ENCODE results near the gene ROBO1.

Gene ROBO1

GRCh38 chr3:78818161-78818985 is 949.4 kb downstream of the ROBO1 start:
- DNase-seq = no peak

- no peak for DNase-seq
Observed at GRCh38 chr3:78814893-78815562, 952.8 kb downstream of the ROBO1 start.

GRCh38 chr3:78812166-78812565 is 955.6 kb downstream of the ROBO1 start:
- DNase-seq = no peak

DNA sequence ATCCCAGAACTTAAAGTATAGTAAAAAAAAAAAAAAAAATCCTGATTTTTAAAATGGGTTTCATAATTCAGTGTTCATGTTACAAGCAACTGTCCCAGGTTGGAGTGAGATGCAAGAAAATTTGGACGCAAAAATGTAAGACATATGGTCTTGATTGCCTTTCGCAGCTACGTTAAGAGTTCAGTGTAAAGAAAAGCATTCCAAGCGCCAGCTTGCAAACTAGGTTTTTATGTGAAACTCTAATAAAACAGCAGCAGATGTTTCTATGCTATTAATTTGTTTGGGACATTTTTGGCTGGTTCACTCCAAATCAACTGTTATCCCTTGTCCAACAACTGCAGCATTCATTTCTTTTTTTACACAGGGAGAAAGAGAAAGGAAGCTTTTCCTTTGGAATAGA is 957.8 kb downstream of the ROBO1 start:
- no peak for DNase-seq

- no peak for DNase-seq
Observed at GRCh38 chr3:78804251-78805037, 963.4 kb downstream of the ROBO1 start.

GRCh38 chr3:78802562-78802930 is 965.3 kb downstream of the ROBO1 start:
- DNase-seq = no peak

GRCh38 chr3:78801926-78802561 is 965.8 kb downstream of the ROBO1 start:
- DNase-seq = no peak

DNA sequence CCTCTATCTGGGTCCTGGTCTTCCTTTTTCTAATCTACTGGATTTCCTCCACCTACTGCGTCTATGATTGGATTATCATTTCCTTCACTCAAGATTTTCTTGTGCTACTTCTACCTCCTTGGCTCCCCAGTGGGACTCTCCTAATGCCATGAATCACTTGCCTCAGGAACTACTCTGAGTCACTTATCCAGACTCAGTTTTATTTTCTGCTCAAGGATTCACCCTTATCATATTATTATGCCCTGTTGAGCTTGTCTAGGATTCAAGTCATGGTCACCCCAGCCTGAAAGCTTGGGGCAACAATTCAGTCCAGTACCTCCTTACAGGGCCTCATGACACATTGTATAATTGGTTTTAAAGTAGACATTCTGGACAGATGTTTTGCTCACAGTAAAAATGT is 968.1 kb downstream of the ROBO1 start:
- DNase-seq = no peak

- no peak for DNase-seq
Observed at GRCh38 chr3:78798266-78798832, 969.4 kb downstream of the ROBO1 start.

DNA sequence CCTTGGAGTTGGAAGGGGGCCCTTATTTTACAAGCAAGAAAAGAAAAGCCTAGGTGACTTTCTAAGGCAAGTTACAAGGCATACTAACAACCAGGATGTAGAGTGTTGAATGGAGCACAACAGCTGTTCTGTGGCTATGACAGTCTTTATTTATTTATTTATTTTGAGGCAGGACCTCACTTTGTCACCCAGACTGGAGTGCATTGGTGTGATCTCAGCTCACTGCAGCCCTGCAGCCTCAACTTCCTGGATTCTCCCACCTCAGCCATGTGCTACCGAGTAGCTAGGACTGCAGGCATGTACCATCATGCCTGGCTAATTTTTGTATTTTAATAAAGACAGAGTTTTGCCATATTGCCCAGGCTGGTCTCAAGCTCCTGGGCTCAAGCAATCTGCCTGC is 973.4 kb downstream of the ROBO1 start:
- no peak for DNase-seq

DNA sequence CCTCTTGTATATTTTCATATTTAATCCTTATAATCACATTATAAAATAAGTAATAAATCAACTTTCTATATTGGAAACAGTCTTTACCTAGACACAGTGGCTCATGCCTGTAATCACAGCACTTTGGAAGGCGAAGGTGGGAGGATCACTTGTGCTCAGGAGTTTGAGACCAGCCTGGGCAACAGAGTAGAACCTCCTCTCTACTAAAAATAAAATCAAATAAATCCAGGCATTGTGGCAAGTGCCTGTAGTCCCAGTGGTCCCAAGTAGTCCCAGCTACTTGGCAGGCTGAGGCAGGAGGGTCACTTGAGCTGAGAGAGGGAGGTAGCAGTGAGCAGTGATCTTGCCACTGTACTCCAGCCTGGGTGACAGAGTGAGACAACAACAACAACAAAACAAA is 975.1 kb downstream of the ROBO1 start:
- no peak for DNase-seq

GRCh38 chr3:78792212-78792611 is 975.6 kb downstream of the ROBO1 start:
- DNase-seq = no peak

DNA sequence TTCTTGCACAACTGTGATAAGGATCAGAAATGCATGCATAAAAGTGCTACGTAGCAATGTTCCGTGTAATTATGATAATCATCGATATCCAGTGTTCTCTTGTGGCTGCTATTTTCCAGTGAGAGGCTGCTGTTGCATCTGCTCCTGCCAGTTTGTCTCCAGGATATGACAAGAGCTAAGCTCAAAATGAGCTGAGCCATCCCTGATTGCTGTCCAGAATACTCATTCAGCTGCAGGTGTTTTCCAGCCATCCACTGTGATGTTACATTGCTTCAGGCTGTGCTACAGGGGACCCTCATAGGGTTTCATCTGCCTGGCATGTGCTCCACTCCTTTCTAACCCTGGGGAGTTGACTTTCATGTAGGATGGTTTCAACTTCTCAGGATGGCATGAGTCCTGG is 976.0 kb downstream of the ROBO1 start:
- DNase-seq = no peak

DNA sequence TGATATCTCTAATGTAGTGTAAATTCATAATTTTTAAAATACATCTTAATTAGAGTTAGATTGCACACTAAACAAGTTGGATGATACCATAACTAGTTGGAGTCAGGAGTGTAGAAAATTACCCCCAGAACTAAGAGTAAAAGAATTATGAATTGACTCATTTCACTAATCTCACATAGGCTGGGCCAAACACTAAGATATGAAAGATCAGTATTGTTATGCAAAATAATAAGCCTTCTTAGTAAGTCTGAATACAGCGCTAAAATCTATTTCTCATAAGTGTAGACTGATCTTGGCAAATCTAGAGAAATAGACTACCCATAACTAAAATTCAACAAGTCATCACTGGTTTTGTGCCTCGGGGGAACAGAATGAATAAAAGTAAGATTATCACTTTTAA is 979.0 kb downstream of the ROBO1 start:
- DNase-seq = no peak

DNA sequence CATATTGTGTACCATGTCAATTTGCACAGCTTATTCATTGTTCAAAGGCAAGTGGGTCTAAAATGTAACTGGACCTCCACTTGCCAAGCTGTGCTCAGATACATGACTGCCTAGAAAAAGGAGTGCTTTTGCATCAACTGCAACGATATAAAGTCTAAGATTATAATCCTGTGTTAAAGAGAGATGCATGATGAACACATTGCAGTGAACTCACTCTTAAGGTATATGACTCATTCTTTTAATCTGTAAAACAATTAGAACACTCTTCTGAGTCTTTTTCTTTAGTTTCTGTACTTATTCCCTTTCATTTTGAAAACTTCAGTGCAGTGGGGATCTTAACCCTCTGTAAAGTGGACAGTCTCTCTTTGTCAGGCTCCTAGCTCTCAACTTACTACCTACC is 982.8 kb downstream of the ROBO1 start:
- DNase-seq = no peak

DNA sequence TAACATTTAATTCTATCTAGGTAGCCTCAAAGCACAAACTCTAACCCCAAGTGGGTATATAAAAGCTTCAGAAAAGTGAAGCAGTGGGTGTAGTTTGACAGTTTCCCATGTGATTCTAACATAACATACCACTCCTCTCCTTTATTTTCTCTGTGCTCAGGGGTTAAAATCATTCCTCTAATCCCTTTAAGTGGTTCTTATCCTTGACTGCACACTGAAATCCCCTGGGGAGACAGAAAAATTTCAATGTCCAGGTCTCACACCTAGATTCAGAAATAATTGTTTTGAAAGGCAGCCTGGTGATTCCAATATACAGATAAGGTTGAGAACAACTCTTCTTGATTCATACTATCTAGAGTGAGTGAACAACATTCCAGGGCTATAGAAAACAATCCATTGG is 986.4 kb downstream of the ROBO1 start:
- DNase-seq = no peak

DNA sequence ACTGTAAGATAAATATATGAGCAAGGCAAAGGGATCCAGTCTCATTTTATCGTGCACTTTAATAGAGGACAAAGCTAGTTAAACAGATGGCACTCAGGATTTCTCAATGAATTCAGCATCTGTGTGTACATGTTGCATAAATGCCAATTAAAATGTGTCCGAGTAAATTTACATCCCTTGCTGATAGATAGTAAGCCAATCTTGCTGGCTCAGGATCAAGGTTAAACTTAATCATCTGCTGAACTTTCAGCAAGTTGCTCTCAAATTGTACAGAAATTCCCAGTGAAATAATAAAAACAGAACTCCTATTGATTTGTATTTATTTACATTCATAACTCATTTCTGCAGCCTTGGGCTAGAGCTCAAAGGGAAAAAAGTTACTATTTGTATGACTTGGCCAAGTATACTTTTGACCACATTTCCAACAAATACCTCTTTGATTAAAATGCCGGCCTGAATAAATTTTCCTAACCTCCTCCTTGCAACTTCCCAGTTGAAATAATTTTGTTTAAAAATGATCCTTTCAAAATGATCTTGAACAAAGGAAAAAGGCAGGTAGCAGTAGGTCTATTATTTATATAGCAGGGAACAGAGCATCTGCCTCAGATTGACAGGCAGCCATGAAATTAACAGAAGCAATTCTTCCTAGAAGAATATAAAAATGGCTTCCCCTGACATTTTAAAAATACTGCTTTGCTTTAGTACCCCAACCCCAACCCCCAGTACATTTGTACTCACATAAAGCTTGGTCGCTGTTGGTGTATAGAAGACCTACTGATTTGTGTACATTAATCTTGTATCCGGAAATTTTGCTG is 1001.9 kb downstream of the ROBO1 start:
- no peak for DNase-seq

DNA sequence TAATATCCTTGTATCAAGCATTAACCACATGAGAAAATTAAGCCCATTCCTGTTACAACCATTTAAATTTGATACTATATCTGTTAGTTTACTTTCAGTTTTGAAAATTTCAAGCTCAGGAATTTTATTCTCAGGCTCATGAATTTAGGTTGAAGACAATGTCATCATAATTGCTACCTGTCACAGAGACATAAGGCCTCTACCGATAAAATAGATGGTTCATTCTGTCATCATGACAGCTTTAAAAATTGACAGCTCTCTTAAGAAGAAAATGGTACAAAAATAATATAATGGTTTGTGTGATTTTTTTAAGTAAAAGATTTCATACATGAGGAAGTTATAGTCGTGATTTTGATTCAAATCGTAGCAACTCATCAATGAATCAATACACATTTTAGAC is 1003.2 kb downstream of the ROBO1 start:
- no peak for DNase-seq

DNA sequence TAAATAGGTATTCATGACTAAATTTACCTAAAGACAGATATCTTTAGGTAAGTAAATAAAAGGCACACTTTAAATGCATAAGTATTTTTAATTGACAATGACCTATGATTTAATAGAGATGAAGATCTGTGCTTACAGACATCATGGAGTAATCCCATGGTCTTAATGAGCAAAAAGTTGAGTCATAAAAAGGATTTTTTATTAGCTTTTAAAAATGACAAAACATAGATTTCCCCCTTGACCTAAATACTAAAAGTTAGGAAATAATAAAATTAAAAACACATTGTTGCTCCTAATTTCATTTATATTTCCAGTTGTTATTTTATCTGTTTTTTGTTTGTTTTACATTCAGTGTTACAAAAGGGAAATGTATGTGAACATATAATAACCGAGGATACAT is 1005.7 kb downstream of the ROBO1 start:
- DNase-seq = no peak

- no peak for DNase-seq
Observed at GRCh38 chr3:78761126-78761525, 1006.7 kb downstream of the ROBO1 start.

DNA sequence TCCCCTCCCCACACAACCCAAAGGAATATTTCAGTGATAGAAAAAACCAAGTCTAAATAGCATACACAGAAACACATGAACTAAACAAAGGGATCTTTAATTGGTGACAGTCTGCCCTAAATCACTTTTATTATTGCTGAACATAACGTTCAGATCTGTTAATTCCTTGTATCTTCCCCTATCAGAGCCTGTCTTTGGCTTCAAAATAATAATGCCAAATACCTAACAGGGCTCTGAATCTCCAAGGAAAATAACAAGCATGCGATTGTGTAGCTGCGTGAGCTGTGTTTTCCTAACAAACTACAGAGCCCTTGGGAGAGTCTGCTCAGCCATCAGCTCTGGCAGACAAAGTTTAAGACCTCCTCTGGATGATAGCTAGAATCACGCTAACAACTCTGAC is 1010.1 kb downstream of the ROBO1 start:
- no peak for DNase-seq

DNA sequence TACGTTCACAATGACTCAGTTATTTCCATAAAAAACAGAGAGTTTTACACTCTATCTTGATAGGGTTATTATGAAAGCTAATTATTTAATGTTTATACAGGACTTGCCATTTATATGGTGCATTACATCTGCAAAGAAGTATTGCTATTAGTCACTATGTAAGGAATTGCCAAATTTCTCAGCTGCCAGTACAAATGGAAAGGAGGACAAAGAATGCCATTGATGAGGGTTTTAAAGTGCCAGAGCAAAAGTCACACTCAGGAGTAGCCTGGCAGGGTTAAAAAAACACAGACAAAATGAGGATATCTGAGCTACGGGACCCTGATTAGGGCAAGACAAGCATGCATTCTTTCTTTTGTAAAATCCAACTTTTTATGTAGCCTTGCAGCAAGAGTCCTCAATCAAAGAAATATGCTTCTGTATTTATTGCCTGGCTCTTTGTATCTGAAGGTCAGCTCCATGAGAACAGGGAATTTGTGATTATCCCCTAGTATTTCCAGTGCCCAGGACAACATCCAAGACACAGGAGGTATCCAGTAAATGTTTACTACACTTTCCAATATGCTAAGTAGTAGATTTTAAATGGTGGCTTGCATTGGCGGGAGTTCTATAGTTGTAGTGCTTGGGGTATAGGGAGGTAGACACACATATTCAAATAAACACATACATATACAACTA is 1013.6 kb downstream of the ROBO1 start:
- DNase-seq = no peak
